Measurements from ENCODE around the gene MSGN1.

The MSGN1 gene

GRCh38 chr2:17816396-17817245, at the start of gene MSGN1:
Gene MSGN1 (plus strand): TSS chr2:17816460. CDS start chr2:17816519, 59 bp downstream.
- no peak for DNase-seq (ENCODE audit: low read depth)
- no peak for TF ChIP-seq CTCF (IDR thresholded peaks at IDR 0.05; ENCODE audit: low read length, missing control alignments)
- no peak within 1 kb of the TSS for H3K4me3 ChIP-seq (replicated peaks; ENCODE audit: low read depth, low read length)

GRCh38 chr2:17768894-17769293, 47.4 kb upstream of the MSGN1 start:
- no peak for TF ChIP-seq CTCF (IDR thresholded peaks at IDR 0.05; ENCODE audit: low read length, missing control alignments)
- no peak for DNase-seq (ENCODE audit: low read depth)

GRCh38 chr2:17771956-17772355, 44.3 kb upstream of the MSGN1 start:
- DNase-seq (ENCODE audit: low read depth): no peak
- TF ChIP-seq CTCF (IDR thresholded peaks at IDR 0.05; ENCODE audit: low read length, missing control alignments): no peak
- H3K4me3 ChIP-seq (replicated peaks; ENCODE audit: low read depth, low read length): no peak overlapping the region

More at GRCh38 chr2:17768894-17769293, 47.4 kb upstream of the MSGN1 start:
- no peak overlapping the region for H3K4me3 ChIP-seq (replicated peaks; ENCODE audit: low read depth, low read length)

- no peak for TF ChIP-seq CTCF (IDR thresholded peaks at IDR 0.05; ENCODE audit: low read length, missing control alignments)
- no peak overlapping the region for H3K4me3 ChIP-seq (replicated peaks; ENCODE audit: low read depth, low read length)
- DNase-seq (ENCODE audit: low read depth): no peak
Measured at GRCh38 chr2:17772532-17772931, 43.7 kb upstream of the MSGN1 start.

GRCh38 chr2:17780546-17780945, 35.7 kb upstream of the MSGN1 start:
- no peak for TF ChIP-seq CTCF (IDR thresholded peaks at IDR 0.05; ENCODE audit: low read length, missing control alignments)
- DNase-seq (ENCODE audit: low read depth): no peak
- no peak overlapping the region for H3K4me3 ChIP-seq (replicated peaks; ENCODE audit: low read depth, low read length)

- DNase-seq (ENCODE audit: low read depth): no peak
- no peak overlapping the region for H3K4me3 ChIP-seq (replicated peaks; ENCODE audit: low read depth, low read length)
- TF ChIP-seq CTCF (IDR thresholded peaks at IDR 0.05; ENCODE audit: low read length, missing control alignments): no peak
Measured at GRCh38 chr2:17781482-17781881, 34.8 kb upstream of the MSGN1 start.

- no peak overlapping the region for H3K4me3 ChIP-seq (replicated peaks; ENCODE audit: low read depth, low read length)
- TF ChIP-seq CTCF (IDR thresholded peaks at IDR 0.05; ENCODE audit: low read length, missing control alignments): no peak
- no peak for DNase-seq (ENCODE audit: low read depth)
Measured at GRCh38 chr2:17786727-17787126, 29.5 kb upstream of the MSGN1 start.

Measured in fibroblast of pulmonary artery (primary cell).